Neural cell (in vitro differentiated cells): ENCODE data around the gene AATK. TPM values are rescaled to one million over a fixed set of nuclear protein-coding genes. Genes with fewer than 3 reads are reported as not detected.

Source experiments
- H2AFZ ChIP-seq: fragments of 200-600, 300-800 bp; sonication (generic), shearing (Covaris generic); 2 replicates; pipeline ENCODE4 v1.6.0; 2014; ENCODE audit warnings: low read depth, mild to moderate bottlenecking, antibody characterized with exemption, low read length, moderate library complexity
- H3F3A ChIP-seq: fragments of 200-600 bp; shearing (Covaris generic); 2 replicates; pipeline ENCODE4 v1.6.1; 2016; ENCODE audit warnings: mild to moderate bottlenecking, moderate library complexity, mixed read lengths, antibody characterized with exemption, low read length; ENCODE audit not compliant: insufficient read depth, poor library complexity, severe bottlenecking
- H3K27ac ChIP-seq: fragments of 200-600, 300-800 bp; sonication (generic), shearing (Covaris generic); 2 replicates; pipeline ENCODE4 v1.5.1; 2014; ENCODE audit warnings: mild to moderate bottlenecking, low read length, moderate library complexity
- H3K27me3 ChIP-seq: fragments of 300-800, 200-600 bp; sonication (generic), shearing (Covaris generic); 2 replicates; pipeline ENCODE4 v1.6.0; 2014; ENCODE audit warnings: mild to moderate bottlenecking, low read depth, low read length, moderate library complexity; ENCODE audit not compliant: insufficient read depth
- H3K36me3 ChIP-seq: fragments of 300-800, 200-600 bp; sonication (generic), shearing (Covaris generic); 2 replicates; pipeline ENCODE4 v1.5.1; 2014; ENCODE audit warnings: mild to moderate bottlenecking, antibody characterized with exemption, low read length, moderate library complexity; ENCODE audit not compliant: insufficient read depth
- H3K4me2 ChIP-seq: fragments of 300-800, 200-600 bp; sonication (generic), shearing (Covaris generic); 2 replicates; pipeline ENCODE4 v1.6.0; 2014; ENCODE audit warnings: mild to moderate bottlenecking, low read length
- H3K4me3 ChIP-seq: fragments of 300-800, 200-600 bp; sonication (generic), shearing (Covaris generic); 2 replicates; pipeline ENCODE4 v1.5.1; 2014; ENCODE audit warnings: mild to moderate bottlenecking, low read length, moderate library complexity
- H3K79me2 ChIP-seq: fragments of 200-600 bp; shearing (Covaris generic); replicated peaks from 2 replicates; pipeline ENCODE4 v1.6.0; 2014; ENCODE audit warnings: mild to moderate bottlenecking, low read length, moderate library complexity; ENCODE audit not compliant: insufficient read depth
- H3K9ac ChIP-seq: fragments of 300-800, 200-600 bp; sonication (generic), shearing (Covaris generic); 2 replicates; pipeline ENCODE4 v1.6.1; 2016; ENCODE audit warnings: mild to moderate bottlenecking, low read length, mixed read lengths
- H3K9me2 ChIP-seq: fragments of 200-600 bp; shearing (Covaris generic); 2 replicates; pipeline ENCODE4 v1.6.1; 2016; ENCODE audit warnings: mild to moderate bottlenecking, low read length, mixed read lengths; ENCODE audit not compliant: insufficient read depth
- H3K9me3 ChIP-seq: fragments of 200-600, 300-800 bp; sonication (generic), shearing (Covaris generic); 2 replicates; pipeline ENCODE4 v1.6.1; 2016; ENCODE audit warnings: mild to moderate bottlenecking, mixed run types, low read length, moderate library complexity, mixed read lengths
- H4K20me1 ChIP-seq: fragments of 200-600 bp; shearing (Covaris generic); 2 replicates; pipeline ENCODE4 v1.6.1; 2016; ENCODE audit warnings: mild to moderate bottlenecking, mixed run types; ENCODE audit not compliant: insufficient read depth
- CTCF ChIP-seq: fragments of 450-650 bp; IDR thresholded peaks from 2 replicates; pipeline ENCODE4 v1.5.1; 2014; ENCODE audit warnings: antibody characterized with exemption, mild to moderate bottlenecking, moderate library complexity; ENCODE audit not compliant: poor library complexity, severe bottlenecking
- EP300 ChIP-seq: fragments of 450-650 bp; conservative IDR thresholded peaks from 2 replicates; pipeline ENCODE4 v1.6.1; 2014; ENCODE audit warnings: antibody characterized with exemption, mild to moderate bottlenecking, moderate library complexity; ENCODE audit not compliant: poor library complexity, severe bottlenecking
- EZH2 ChIP-seq: fragments of 200-600, 300-800 bp; shearing (Covaris generic), sonication (generic); IDR thresholded peaks from 2 replicates; pipeline ENCODE4 v1.6.1; 2014; ENCODE audit warnings: antibody characterized with exemption, low read length, borderline replicate concordance, mild to moderate bottlenecking; ENCODE audit not compliant: insufficient read depth, poor library complexity, severe bottlenecking
- POLR2AphosphoS5 ChIP-seq: IDR thresholded peaks from 2 replicates; pipeline ENCODE4 v1.6.1; 2012
- RAD21 ChIP-seq: fragments of 450-650 bp; conservative IDR thresholded peaks from 2 replicates; pipeline ENCODE4 v1.6.1; 2014; ENCODE audit warnings: antibody characterized with exemption, mild to moderate bottlenecking, moderate library complexity
- REST ChIP-seq: IDR thresholded peaks from 2 replicates; pipeline ENCODE4 v1.6.1; 2012; ENCODE audit warnings: borderline replicate concordance
- SMC3 ChIP-seq: fragments of 450-650 bp; conservative IDR thresholded peaks from 2 replicates; pipeline ENCODE4 v1.6.1; 2014; ENCODE audit warnings: antibody characterized with exemption, mild to moderate bottlenecking, moderate library complexity; ENCODE audit not compliant: poor library complexity
- polyA plus RNA-seq: library from polyadenylated mRNA; depleted of rRNA; stranded (reverse); fragments of >200 nt; gene quantifications from 2 replicates; pipeline ENCODE4 v1.2.3, GENCODE V29; 2014

The AATK gene
- polyA plus RNA-seq, 1 donor from 2014 or later, result 11.1 TPM

GRCh38 chr17:81135505-81136278, 30.3 kb downstream of the AATK start:
- no peak overlapping the region for H3K4me2 ChIP-seq
- H3K27ac ChIP-seq, result no peak overlapping the region
- no peaks in the 10 kb centered on the region for H3F3A ChIP-seq
- no peak overlapping the region for H3K4me3 ChIP-seq
- H3K9ac ChIP-seq, result no peak overlapping the region
- no peak for TF ChIP-seq CTCF
- H2AFZ ChIP-seq, result no peak overlapping the region
- H3K9me3 ChIP-seq, result no peaks in the 10 kb centered on the region
- no peaks in the 10 kb centered on the region for H3K79me2 ChIP-seq
- H3K36me3 ChIP-seq, result no peaks in the 10 kb centered on the region
- H3K9me2 ChIP-seq, result no peaks in the 10 kb centered on the region
- no peaks in the 10 kb centered on the region for H3K27me3 ChIP-seq
- no peaks in the 10 kb centered on the region for H4K20me1 ChIP-seq

- Histone ChIP-seq H3K4me2 (no peak overlapping the region), H3K27ac (no peak overlapping the region), H3K36me3 (no peaks in the 10 kb centered on the region), H3K27me3 (no peaks in the 10 kb centered on the region), H3K9ac (no peak overlapping the region), H3K4me3 (no peak overlapping the region), H3K79me2 (no peaks in the 10 kb centered on the region), H3K9me3 (no peaks in the 10 kb centered on the region), H2AFZ (no peak overlapping the region), H4K20me1 (no peaks in the 10 kb centered on the region), H3K9me2 (no peaks in the 10 kb centered on the region), H3F3A (no peaks in the 10 kb centered on the region)
- no peak for TF ChIP-seq RAD21
- TF ChIP-seq CTCF, result no peak
- TF ChIP-seq REST, result no peak
- no peak for TF ChIP-seq EP300
- no peak for TF ChIP-seq SMC3
- no peak for TF ChIP-seq EZH2
- TF ChIP-seq POLR2AphosphoS5, result no peak
Measured at GRCh38 chr17:81134064-81134781, 31.8 kb downstream of the AATK start.
